Neural cell (in vitro differentiated cells): Measurements from ENCODE around the gene KNG1. TPM values are rescaled to one million over a fixed set of nuclear protein-coding genes. Genes with fewer than 3 reads are reported as not detected.

Experiments
- H2AFZ ChIP-seq: fragments of 200-600, 300-800 bp; sonication (generic), shearing (Covaris generic); 2 replicates; pipeline ENCODE4 v1.6.0; 2014; ENCODE audit warnings: low read depth, mild to moderate bottlenecking, antibody characterized with exemption, low read length, moderate library complexity
- H3F3A ChIP-seq: fragments of 200-600 bp; shearing (Covaris generic); 2 replicates; pipeline ENCODE4 v1.6.1; 2016; ENCODE audit warnings: mild to moderate bottlenecking, moderate library complexity, mixed read lengths, antibody characterized with exemption, low read length; ENCODE audit not compliant: insufficient read depth, poor library complexity, severe bottlenecking
- H3K27ac ChIP-seq: fragments of 200-600, 300-800 bp; sonication (generic), shearing (Covaris generic); 2 replicates; pipeline ENCODE4 v1.5.1; 2014; ENCODE audit warnings: mild to moderate bottlenecking, low read length, moderate library complexity
- H3K27me3 ChIP-seq: fragments of 300-800, 200-600 bp; sonication (generic), shearing (Covaris generic); 2 replicates; pipeline ENCODE4 v1.6.0; 2014; ENCODE audit warnings: mild to moderate bottlenecking, low read depth, low read length, moderate library complexity; ENCODE audit not compliant: insufficient read depth
- H3K36me3 ChIP-seq: fragments of 300-800, 200-600 bp; sonication (generic), shearing (Covaris generic); 2 replicates; pipeline ENCODE4 v1.5.1; 2014; ENCODE audit warnings: mild to moderate bottlenecking, antibody characterized with exemption, low read length, moderate library complexity; ENCODE audit not compliant: insufficient read depth
- H3K4me2 ChIP-seq: fragments of 300-800, 200-600 bp; sonication (generic), shearing (Covaris generic); 2 replicates; pipeline ENCODE4 v1.6.0; 2014; ENCODE audit warnings: mild to moderate bottlenecking, low read length
- H3K4me3 ChIP-seq: fragments of 300-800, 200-600 bp; sonication (generic), shearing (Covaris generic); 2 replicates; pipeline ENCODE4 v1.5.1; 2014; ENCODE audit warnings: mild to moderate bottlenecking, low read length, moderate library complexity
- H3K79me2 ChIP-seq: fragments of 200-600 bp; shearing (Covaris generic); replicated peaks from 2 replicates; pipeline ENCODE4 v1.6.0; 2014; ENCODE audit warnings: mild to moderate bottlenecking, low read length, moderate library complexity; ENCODE audit not compliant: insufficient read depth
- H3K9ac ChIP-seq: fragments of 300-800, 200-600 bp; sonication (generic), shearing (Covaris generic); 2 replicates; pipeline ENCODE4 v1.6.1; 2016; ENCODE audit warnings: mild to moderate bottlenecking, low read length, mixed read lengths
- H3K9me2 ChIP-seq: fragments of 200-600 bp; shearing (Covaris generic); 2 replicates; pipeline ENCODE4 v1.6.1; 2016; ENCODE audit warnings: mild to moderate bottlenecking, low read length, mixed read lengths; ENCODE audit not compliant: insufficient read depth
- H3K9me3 ChIP-seq: fragments of 200-600, 300-800 bp; sonication (generic), shearing (Covaris generic); 2 replicates; pipeline ENCODE4 v1.6.1; 2016; ENCODE audit warnings: mild to moderate bottlenecking, mixed run types, low read length, moderate library complexity, mixed read lengths
- H4K20me1 ChIP-seq: fragments of 200-600 bp; shearing (Covaris generic); 2 replicates; pipeline ENCODE4 v1.6.1; 2016; ENCODE audit warnings: mild to moderate bottlenecking, mixed run types; ENCODE audit not compliant: insufficient read depth
- EP300 ChIP-seq: fragments of 450-650 bp; conservative IDR thresholded peaks from 2 replicates; pipeline ENCODE4 v1.6.1; 2014; ENCODE audit warnings: antibody characterized with exemption, mild to moderate bottlenecking, moderate library complexity; ENCODE audit not compliant: poor library complexity, severe bottlenecking
- EZH2 ChIP-seq: fragments of 200-600, 300-800 bp; shearing (Covaris generic), sonication (generic); IDR thresholded peaks from 2 replicates; pipeline ENCODE4 v1.6.1; 2014; ENCODE audit warnings: antibody characterized with exemption, low read length, borderline replicate concordance, mild to moderate bottlenecking; ENCODE audit not compliant: insufficient read depth, poor library complexity, severe bottlenecking
- MXI1 ChIP-seq: fragments of 450-650 bp; conservative IDR thresholded peaks from 2 replicates; pipeline ENCODE4 v1.6.1; 2014; ENCODE audit warnings: antibody characterized with exemption, mild to moderate bottlenecking; ENCODE audit not compliant: poor library complexity, severe bottlenecking
- POLR2AphosphoS5 ChIP-seq: IDR thresholded peaks from 2 replicates; pipeline ENCODE4 v1.6.1; 2012
- RAD21 ChIP-seq: fragments of 450-650 bp; conservative IDR thresholded peaks from 2 replicates; pipeline ENCODE4 v1.6.1; 2014; ENCODE audit warnings: antibody characterized with exemption, mild to moderate bottlenecking, moderate library complexity
- SMC3 ChIP-seq: fragments of 450-650 bp; conservative IDR thresholded peaks from 2 replicates; pipeline ENCODE4 v1.6.1; 2014; ENCODE audit warnings: antibody characterized with exemption, mild to moderate bottlenecking, moderate library complexity; ENCODE audit not compliant: poor library complexity
- TAF1 ChIP-seq: IDR thresholded peaks from 2 replicates; pipeline ENCODE4 v1.6.1; 2012; ENCODE audit warnings: low read depth
- polyA plus RNA-seq: library from polyadenylated mRNA; depleted of rRNA; stranded (reverse); fragments of >200 nt; gene quantifications from 2 replicates; pipeline ENCODE4 v1.2.3, GENCODE V29; 2014
- TF ChIP-seq, protein P1 (sequence below): fragments of 450-650 bp; IDR thresholded peaks from 2 replicates; pipeline ENCODE4 v1.5.1; 2014; ENCODE audit warnings: antibody characterized with exemption, mild to moderate bottlenecking, moderate library complexity; ENCODE audit not compliant: poor library complexity, severe bottlenecking
- TF ChIP-seq, protein P2 (sequence below): IDR thresholded peaks from 2 replicates; pipeline ENCODE4 v1.6.1; 2012; ENCODE audit warnings: borderline replicate concordance

Gene KNG1
- polyA plus RNA-seq, 1 donor from 2014 or later = not detected

DNA sequence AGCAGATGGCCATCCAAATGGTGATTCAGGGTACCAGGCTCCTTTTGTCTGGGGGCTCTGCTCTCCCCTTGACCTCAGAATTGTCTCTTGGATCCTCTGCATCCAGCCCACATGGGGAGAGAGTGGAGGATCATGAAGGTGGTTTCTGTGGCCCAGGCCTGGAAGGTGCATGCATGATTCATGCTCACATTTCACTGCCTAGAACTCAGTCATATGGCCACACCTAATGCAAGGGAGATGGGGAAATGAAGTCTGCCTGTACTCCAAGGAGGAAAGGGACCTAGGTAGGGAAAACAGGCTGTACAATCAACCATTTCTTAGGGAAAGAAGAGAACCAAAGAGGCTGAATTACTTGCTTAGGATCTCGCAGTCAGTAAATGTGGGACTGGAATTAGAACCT lies 36.3 kb upstream of the KNG1 start:
- Histone ChIP-seq H3K27ac (no peak overlapping the region), H3K9ac (no peak overlapping the region), H3K9me2 (no peaks in the 10 kb centered on the region), H3K36me3 (no peaks in the 10 kb centered on the region), H3K4me3 (no peak overlapping the region), H2AFZ (no peak overlapping the region), H3K9me3 (no peaks in the 10 kb centered on the region), H3K4me2 (no peak overlapping the region), H4K20me1 (no peaks in the 10 kb centered on the region), H3K27me3 (no peaks in the 10 kb centered on the region), H3K79me2 (no peaks in the 10 kb centered on the region), H3F3A (no peaks in the 10 kb centered on the region)
- TF ChIP-seq EP300 (no peak), MXI1 (no peak), EZH2 (no peak), SMC3 (no peak), RAD21 (no peak), POLR2AphosphoS5 (no peak), TAF1 (no peak)
- TF ChIP-seq, protein P1, sequence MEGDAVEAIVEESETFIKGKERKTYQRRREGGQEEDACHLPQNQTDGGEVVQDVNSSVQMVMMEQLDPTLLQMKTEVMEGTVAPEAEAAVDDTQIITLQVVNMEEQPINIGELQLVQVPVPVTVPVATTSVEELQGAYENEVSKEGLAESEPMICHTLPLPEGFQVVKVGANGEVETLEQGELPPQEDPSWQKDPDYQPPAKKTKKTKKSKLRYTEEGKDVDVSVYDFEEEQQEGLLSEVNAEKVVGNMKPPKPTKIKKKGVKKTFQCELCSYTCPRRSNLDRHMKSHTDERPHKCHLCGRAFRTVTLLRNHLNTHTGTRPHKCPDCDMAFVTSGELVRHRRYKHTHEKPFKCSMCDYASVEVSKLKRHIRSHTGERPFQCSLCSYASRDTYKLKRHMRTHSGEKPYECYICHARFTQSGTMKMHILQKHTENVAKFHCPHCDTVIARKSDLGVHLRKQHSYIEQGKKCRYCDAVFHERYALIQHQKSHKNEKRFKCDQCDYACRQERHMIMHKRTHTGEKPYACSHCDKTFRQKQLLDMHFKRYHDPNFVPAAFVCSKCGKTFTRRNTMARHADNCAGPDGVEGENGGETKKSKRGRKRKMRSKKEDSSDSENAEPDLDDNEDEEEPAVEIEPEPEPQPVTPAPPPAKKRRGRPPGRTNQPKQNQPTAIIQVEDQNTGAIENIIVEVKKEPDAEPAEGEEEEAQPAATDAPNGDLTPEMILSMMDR = no peak
- TF ChIP-seq, protein P2, sequence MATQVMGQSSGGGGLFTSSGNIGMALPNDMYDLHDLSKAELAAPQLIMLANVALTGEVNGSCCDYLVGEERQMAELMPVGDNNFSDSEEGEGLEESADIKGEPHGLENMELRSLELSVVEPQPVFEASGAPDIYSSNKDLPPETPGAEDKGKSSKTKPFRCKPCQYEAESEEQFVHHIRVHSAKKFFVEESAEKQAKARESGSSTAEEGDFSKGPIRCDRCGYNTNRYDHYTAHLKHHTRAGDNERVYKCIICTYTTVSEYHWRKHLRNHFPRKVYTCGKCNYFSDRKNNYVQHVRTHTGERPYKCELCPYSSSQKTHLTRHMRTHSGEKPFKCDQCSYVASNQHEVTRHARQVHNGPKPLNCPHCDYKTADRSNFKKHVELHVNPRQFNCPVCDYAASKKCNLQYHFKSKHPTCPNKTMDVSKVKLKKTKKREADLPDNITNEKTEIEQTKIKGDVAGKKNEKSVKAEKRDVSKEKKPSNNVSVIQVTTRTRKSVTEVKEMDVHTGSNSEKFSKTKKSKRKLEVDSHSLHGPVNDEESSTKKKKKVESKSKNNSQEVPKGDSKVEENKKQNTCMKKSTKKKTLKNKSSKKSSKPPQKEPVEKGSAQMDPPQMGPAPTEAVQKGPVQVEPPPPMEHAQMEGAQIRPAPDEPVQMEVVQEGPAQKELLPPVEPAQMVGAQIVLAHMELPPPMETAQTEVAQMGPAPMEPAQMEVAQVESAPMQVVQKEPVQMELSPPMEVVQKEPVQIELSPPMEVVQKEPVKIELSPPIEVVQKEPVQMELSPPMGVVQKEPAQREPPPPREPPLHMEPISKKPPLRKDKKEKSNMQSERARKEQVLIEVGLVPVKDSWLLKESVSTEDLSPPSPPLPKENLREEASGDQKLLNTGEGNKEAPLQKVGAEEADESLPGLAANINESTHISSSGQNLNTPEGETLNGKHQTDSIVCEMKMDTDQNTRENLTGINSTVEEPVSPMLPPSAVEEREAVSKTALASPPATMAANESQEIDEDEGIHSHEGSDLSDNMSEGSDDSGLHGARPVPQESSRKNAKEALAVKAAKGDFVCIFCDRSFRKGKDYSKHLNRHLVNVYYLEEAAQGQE = no peak

DNA sequence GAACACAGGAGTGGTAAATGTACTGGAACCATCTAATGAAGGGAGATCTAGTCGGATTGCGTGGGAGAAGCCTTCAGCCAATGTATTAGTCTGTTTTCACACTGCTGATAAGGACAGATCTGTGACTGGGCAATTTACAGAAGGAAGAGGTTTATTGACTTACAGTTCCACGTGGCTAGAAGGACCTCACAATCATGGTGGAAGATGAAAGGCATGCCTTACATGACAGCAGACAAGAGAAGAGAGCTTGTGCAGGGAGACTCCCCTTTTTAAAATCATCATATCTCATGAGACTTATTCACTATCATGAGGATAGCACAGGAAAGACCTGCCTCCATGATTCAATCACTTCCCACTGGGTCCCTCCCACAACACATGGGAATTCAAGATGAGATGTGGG lies 34.3 kb upstream of the KNG1 start:
- Histone ChIP-seq H4K20me1 (no peaks in the 10 kb centered on the region), H3K79me2 (no peaks in the 10 kb centered on the region), H3K4me3 (no peak overlapping the region), H3K27ac (no peak overlapping the region), H3K27me3 (no peaks in the 10 kb centered on the region), H3K9me3 (no peaks in the 10 kb centered on the region), H3F3A (no peaks in the 10 kb centered on the region), H3K9ac (no peak overlapping the region), H3K4me2 (no peak overlapping the region), H3K36me3 (no peaks in the 10 kb centered on the region), H2AFZ (no peak overlapping the region), H3K9me2 (no peaks in the 10 kb centered on the region)
- TF ChIP-seq TAF1 = no peak
- TF ChIP-seq, protein P1 = no peak
- TF ChIP-seq SMC3 = no peak
- TF ChIP-seq EZH2 = no peak
- no peak for TF ChIP-seq RAD21
- no peak for TF ChIP-seq POLR2AphosphoS5
- TF ChIP-seq, protein P2 = no peak
- TF ChIP-seq MXI1 = no peak
- TF ChIP-seq EP300 = no peak
